Measurements from ENCODE around the gene MED26.

Gene MED26

DNA sequence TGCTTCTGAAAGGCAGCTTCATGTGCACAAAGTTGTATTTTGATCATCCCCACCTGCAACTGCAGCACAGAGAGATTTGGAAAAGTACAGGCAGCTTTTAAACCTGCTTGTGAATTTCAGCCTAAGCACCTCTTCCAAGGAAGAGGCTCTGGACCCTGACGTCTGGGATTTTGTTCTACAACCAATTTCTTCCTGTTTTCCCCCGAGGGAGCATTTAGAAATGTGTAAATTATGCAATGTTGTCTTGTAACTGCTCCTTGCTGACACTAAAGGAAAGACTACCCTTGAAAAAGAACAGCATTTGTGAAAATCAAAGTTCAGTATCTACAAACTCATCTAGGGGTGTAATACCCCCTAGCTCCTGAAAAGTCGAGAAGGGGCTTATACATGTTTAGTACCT, 15.4 kb downstream of the MED26 start:
- DNase-seq = no peak

GRCh38 chr19:16611121-16611520, 16.9 kb downstream of the MED26 start:
- DNase-seq = no peak

GRCh38 chr19:16609511-16610200, 18.3 kb downstream of the MED26 start:
- DNase-seq = no peak

DNA sequence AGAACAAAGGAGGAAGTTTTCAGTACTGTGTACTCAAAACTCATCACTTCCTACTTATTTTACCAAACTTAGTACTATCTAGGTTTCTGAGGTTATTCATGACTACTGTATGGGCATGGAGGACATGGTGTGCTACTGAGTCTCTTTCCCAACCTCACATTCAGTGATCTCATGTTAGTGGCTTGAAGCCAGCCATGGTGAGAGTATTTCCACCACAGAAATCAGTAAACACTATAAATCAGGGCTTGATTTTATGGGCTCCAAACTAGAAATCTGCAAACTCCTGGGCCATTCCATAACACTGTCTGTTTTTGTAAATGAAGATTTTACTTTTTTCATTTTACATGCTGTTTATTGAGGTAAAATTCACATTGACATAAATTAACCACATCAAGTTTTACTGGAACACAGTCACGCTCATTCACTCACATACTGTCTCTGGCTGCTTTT, 19.7 kb downstream of the MED26 start:
- DNase-seq = no peak

DNA sequence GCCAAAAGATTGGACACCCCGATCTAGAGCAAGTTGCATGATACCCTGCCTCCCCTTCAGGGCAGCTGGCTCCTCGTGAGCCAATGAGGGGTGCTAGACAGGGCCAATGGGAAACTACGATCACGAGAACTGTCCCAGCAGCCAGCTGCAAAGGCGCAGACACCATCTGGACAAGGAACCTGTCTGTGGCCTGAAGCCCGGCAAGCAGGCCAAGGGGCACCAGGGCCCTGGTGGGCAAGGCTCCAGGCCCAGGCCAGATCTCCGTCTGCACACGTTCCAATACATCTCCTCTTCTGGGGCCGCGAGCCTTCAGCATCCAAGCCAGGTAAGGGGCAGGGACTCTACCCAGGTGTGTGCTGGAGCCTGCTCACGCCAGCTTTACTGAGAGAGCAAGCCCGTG, 20.2 kb downstream of the MED26 start:
- no peak for DNase-seq

- no peak for DNase-seq
These were observed 22.4 kb downstream of the MED26 start for GRCh38 chr19:16605553-16605994.

- no peak for DNase-seq
These were observed 22.9 kb downstream of the MED26 start for GRCh38 chr19:16605115-16605514.

DNA sequence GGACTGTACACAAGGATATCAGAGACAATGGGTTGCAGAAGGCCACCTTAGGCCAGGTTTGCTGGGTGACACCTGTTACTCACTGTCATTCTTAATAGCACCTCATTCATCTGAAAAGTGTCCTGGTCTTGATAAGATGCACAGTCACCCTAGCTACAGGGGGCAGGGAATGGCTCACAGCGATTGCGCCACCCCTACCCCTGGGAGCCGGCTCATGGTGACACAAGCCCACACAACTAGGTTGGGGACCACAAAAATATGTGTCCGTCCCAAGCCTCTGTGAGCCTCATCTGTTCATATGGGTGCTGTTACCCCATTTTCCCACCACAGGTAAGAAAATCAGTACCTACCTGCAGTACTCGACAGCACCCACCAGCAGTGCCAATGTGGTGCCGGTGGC, 23.4 kb downstream of the MED26 start:
- no peak for DNase-seq

DNA sequence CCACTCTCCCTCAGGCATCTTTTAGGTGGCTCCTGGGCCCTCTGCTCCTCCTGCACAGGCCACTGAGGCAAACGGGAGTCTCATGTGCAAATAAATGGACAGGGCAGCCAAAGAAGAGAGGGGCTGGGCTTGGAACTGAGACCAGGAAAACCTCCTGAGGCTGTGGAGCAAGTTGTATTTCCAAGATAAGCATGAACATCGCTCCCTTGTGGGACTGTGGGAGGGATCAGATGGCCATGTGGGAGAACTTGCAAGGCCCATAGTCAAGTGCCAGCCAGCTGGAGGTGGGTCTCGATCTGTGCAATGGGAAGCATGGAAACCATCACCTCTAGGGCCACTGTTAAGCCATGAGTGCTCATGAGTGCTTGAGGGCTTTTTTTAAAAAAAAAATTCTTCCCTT, 24.9 kb downstream of the MED26 start:
- no peak for DNase-seq

- no peak for DNase-seq
These were observed 26.5 kb downstream of the MED26 start for GRCh38 chr19:16601378-16602052.

DNA sequence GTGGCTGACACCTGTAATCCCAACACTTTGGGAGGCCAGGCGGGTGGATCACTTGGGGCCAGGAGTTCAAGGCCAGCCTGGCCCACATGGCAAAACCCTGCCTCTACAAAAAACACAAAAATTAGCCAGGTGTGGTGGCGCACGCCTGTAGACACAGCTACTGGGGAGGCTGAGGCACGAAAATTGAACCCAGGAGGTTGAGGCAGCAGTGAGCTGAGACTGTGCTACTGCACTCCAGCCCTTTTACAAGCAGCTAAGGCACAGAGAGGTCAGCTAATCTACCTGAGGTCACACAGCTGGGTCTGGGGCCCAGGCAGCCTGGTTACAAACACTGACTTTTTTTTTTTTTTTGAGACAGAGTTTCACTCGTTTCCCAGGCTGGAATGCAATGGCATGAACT, 27.2 kb downstream of the MED26 start:
- no peak for DNase-seq

DNA sequence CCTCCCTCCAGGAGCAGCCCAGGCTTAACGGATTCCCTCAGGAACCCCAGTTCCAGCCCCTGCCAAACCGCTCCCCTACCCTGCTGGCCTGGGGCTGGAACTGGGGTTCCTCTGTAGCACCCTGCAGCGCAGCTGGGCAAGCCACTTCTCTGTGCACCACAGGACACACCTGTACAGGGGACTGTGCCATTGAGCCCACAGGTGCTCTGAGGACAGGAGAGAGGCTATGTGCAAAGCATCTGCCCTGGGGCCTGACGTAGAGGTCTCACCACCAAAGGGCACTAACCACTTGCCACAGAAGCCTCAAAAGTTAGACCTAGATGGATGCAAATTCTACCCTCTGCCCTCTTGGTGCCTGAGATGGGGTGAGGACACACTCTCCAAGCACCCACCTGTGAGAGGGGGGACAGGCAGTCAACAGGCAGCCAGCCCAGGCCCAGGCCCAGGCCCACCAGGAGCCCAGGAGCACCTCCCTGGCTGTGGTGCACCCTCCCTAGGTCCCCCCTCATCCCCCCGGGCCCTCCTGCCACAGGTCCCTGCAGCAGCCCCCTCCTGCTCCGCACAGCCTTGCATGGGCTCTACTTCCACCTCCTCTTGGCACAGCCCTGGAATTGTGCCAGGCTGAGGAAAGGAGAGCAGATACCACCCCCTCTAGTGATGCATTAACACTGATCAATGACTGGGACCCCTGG, 28.2 kb downstream of the MED26 start:
- DNase-seq = no peak

DNA sequence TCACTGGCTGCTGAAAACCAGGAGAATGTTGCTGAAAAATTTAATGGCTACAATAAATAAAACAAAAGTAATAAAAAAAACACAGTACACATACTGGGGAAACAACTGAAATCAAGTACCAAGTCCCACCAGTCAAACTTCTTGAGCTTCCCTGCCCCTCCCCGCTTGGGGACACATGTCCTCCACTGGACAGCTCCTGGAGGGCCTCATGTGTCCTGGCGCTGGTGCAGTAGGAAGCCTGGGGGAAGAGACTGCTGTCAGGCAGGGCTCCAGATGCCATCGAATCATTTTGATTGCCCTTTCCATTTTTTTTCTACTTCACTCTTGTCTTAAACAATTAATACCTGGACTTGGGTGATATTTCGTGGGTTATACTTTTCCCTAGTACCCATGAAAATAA, 29.2 kb downstream of the MED26 start:
- no peak for DNase-seq

DNA sequence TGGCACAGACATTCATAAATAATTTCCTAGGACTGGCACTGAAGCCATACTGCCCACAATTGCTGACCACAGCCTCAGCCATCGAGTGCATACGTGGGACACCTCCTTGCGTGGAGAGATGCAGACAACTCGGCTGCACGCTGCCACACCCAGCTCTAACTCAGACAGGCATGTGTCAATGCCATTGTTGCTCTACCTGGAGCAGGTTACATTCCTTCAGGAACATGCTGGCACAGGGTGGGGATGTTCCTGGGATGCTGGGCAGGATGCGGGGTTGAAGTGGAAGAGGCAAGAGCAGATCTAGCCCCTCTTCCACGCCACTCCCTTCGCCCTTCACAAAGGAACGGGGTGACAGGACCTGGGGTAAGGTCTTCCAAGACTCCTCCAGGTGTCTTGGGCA, 31.6 kb downstream of the MED26 start:
- DNase-seq = no peak

- no peak for DNase-seq
These were observed 32.9 kb downstream of the MED26 start for GRCh38 chr19:16595097-16595496.

DNA sequence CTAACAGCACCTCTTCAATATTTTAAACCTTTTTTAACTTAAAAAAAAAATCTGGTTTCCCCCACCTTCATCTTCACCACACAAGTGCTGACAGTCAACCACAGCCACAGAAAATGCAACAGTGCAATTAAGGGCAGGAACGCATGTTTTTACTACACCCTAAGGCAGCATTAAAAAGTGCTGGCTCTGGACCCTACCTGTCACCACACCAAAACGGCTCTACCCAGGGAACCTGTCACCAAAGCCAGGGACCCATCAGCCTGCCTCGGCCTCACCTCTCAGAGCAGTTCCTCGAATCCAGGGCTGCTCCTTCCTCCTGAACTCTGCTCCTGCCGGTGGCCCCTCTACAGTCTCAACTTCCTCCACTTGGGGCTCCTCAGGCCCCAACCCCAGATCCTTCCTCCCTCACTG, 33.3 kb downstream of the MED26 start:
- peak; percentile 63 for DNase-seq

DNA sequence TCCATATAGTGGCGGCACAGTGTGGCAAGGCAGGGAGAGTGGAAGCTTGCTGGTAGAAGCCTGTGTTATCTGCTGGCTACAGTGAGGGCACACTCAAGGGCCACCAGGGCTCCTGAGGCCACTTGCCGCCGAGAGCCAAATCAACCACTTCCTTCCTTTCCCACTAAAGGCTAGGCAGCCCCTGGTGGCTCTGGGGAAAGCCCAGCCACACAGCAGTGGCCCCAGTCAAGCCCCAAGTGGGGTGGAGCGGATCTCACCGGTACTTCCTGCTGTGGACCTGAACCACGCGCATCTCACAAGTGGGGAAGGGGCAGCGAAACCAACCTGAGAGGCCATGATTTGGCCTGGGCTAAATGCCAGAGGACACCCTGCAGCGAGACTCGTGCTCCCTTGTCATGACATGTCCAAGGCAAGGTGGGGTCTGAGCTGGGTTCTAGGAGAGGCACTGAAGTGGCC, 33.8 kb downstream of the MED26 start:
- DNase-seq = peak; percentile 65

- no peak for DNase-seq
These were observed 34.8 kb downstream of the MED26 start for GRCh38 chr19:16593181-16593580.

GRCh38 chr19:16591803-16592556, 36.0 kb downstream of the MED26 start:
- DNase-seq = no peak

GRCh38 chr19:16590876-16591802, 36.9 kb downstream of the MED26 start:
- DNase-seq = no peak

GRCh38 chr19:16589917-16590316, 38.1 kb downstream of the MED26 start:
- no peak for DNase-seq
